ENCODE results near the gene MTA1. TPM values are rescaled to one million over a fixed set of nuclear protein-coding genes. Genes with fewer than 3 reads are reported as not detected.
A peak's percentile ranks its signal among the peaks of the same experiment; 100 is the strongest.

MTA1 gene
- total and polyA plus RNA-seq, 10 of the 15 experiments (the other 5 are each of a cell fraction or from before 2014, with no cell fraction given) = 0.14 to 162 (median 30.6) TPM

- H4K20me1 ChIP-seq (ENCODE audit: control insufficient read depth, insufficient read depth) = no peaks in the 10 kb centered on the region
- no peak overlapping the region; the same call in 1 of the 2 replicates for H3K9ac ChIP-seq (ENCODE audit: control insufficient read depth, insufficient read depth, low read length)
- H3K27me3 ChIP-seq (replicated peaks in 1 of 2; ENCODE audit: control insufficient read depth in 2 of 2, insufficient read depth in 2 of 2, low read length in 1 of 2) = peaks cover 3 to 7% of the 10 kb centered on the region in 2 experiments; a peak in 3 of 4 replicates
- H3K79me2 ChIP-seq (ENCODE audit: control insufficient read depth, insufficient read depth, low read length) = peaks cover 10% of the 10 kb centered on the region
- no peaks in the 10 kb centered on the region for H3K36me3 ChIP-seq (ENCODE audit: control insufficient read depth in 2 of 2, insufficient read depth in 2 of 2, low read length in 1 of 2)
- peak overlapping the region; percentile 71 for H3K4me2 ChIP-seq (ENCODE audit: control insufficient read depth, insufficient read depth)
- peak overlapping the region; percentile 82; the same call in 1 of the 2 replicates for H2AFZ ChIP-seq (ENCODE audit: control insufficient read depth, low read depth, low read length)
- in situ Hi-C loops (cut with MboI) (no loop called here), intact Hi-C loops (cut with micrococcal nuclease; ENCODE audit: unreplicated experiment) (no loop called here)
- WGBS (ENCODE audit: insufficient coverage, insufficient replicate concordance, low lambda C conversion rate, missing lambda C conversion rate) = 86% methylated on average over 25 of the region's 25 CpGs
- 0 out of 2 replicates have a peak, but pooled peaks cover 4% of the 10 kb centered on the region for H3K4me1 ChIP-seq (ENCODE audit: control insufficient read depth, insufficient read depth, low read length)
- H3K9me3 ChIP-seq (replicated peaks; ENCODE audit: control insufficient read depth, insufficient read depth, low read length) = no peaks in the 10 kb centered on the region
- H3K27ac ChIP-seq (ENCODE audit: control insufficient read depth, insufficient read depth) = no peak overlapping the region
- ChIA-PET CTCF (interaction anchor here (0.9 to 1.0 kb wide), 3 partner anchors 12 to 74 kb away, joined by 3 to 5 read pairs (median 3); no protein-coding TSS in a partner anchor), RAD21 (ENCODE audit: unreplicated experiment) (no interaction called here), POLR2A (interaction anchor here (0.7 kb wide), 2 partner anchors 120 to 856 kb away, joined by 3 read pairs; no protein-coding TSS in a partner anchor), SMC1A (ENCODE audit: uncharacterized antibody, unreplicated experiment) (no interaction called here)
- BruUV-seq (replicated peaks) = no TSS peak
- no peak for ATAC-seq
- no peak for FAIRE-seq
- no peak for DNase-seq (ENCODE audit: low read depth, low spot score)
- peak overlapping the region; percentile 8; the same call in 1 of the 2 replicates for H3K4me3 ChIP-seq
- no peak for TF ChIP-seq IRF4 (IDR thresholded peaks at IDR 0.05; ENCODE audit: low read depth, low read length)
- no peak for TF ChIP-seq PAX5 (IDR thresholded peaks at IDR 0.05; ENCODE audit: borderline replicate concordance, low read depth, low read length)
- no peak for TF ChIP-seq SMAD5 (IDR thresholded peaks at IDR 0.05; ENCODE audit: low read depth)
- TF ChIP-seq TCF12 (IDR thresholded peaks at IDR 0.05; ENCODE audit: low read depth, low read length) = no peak
- TF ChIP-seq NFYA (IDR thresholded peaks at IDR 0.05; ENCODE audit: borderline replicate concordance, low read depth, low read length) = no peak
- TF ChIP-seq, protein P1, sequence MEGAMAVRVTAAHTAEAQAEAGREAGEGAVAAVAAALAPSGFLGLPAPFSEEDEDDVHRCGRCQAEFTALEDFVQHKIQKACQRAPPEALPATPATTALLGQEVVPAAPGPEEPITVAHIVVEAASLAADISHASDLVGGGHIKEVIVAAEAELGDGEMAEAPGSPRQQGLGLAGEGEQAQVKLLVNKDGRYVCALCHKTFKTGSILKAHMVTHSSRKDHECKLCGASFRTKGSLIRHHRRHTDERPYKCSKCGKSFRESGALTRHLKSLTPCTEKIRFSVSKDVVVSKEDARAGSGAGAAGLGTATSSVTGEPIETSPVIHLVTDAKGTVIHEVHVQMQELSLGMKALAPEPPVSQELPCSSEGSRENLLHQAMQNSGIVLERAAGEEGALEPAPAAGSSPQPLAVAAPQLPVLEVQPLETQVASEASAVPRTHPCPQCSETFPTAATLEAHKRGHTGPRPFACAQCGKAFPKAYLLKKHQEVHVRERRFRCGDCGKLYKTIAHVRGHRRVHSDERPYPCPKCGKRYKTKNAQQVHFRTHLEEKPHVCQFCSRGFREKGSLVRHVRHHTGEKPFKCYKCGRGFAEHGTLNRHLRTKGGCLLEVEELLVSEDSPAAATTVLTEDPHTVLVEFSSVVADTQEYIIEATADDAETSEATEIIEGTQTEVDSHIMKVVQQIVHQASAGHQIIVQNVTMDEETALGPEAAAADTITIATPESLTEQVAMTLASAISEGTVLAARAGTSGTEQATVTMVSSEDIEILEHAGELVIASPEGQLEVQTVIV (IDR thresholded peaks at IDR 0.05; ENCODE audit: borderline replicate concordance, partially characterized antibody) = no peak
- TF ChIP-seq TBL1XR1 (IDR thresholded peaks at IDR 0.05; ENCODE audit: low read depth, low read length) = no peak
- TF ChIP-seq POLR2AphosphoS5 (IDR thresholded peaks at IDR 0.05; ENCODE audit: low read length) = no peak
- no peak for TF ChIP-seq SMAD1 (IDR thresholded peaks at IDR 0.05; ENCODE audit: low read depth, partially characterized antibody)
- TF ChIP-seq EZH2 (IDR thresholded peaks at IDR 0.05; ENCODE audit: borderline replicate concordance, control insufficient read depth, low read depth, low read length) = no peak
- no peak for TF ChIP-seq CUX1 (IDR thresholded peaks at IDR 0.05; ENCODE audit: insufficient replicate concordance, low read depth, low read length)
- no peak for TF ChIP-seq RELB (IDR thresholded peaks at IDR 0.05; ENCODE audit: low read depth)
- no peak for TF ChIP-seq WRNIP1 (IDR thresholded peaks at IDR 0.05; ENCODE audit: borderline replicate concordance, low read depth, low read length)
Observed at GRCh38 chr14:105415481-105416428, 3.9 kb upstream of the MTA1 start.
